SU-DHL-6 (cell line): Measurements from ENCODE around the gene MED6.

Experiments
- H2AFZ ChIP-seq: fragments of 200-600 bp; sonication (generic); 2 replicates; pipeline ENCODE4 v1.6.1; 2014; ENCODE audit warnings: low read depth, mild to moderate bottlenecking, moderate library complexity, mixed read lengths, antibody characterized with exemption, low read length; ENCODE audit not compliant: severe bottlenecking
- H3F3A ChIP-seq: fragments of 200-600 bp; shearing (Covaris generic); 2 replicates; pipeline ENCODE4 v1.6.0; 2016; ENCODE audit warnings: antibody characterized with exemption, mild to moderate bottlenecking; ENCODE audit not compliant: insufficient read depth
- H3K27ac ChIP-seq: fragments of 200-600 bp; sonication (generic); 2 replicates; pipeline ENCODE4 v1.5.1; 2016; ENCODE audit warnings: low read depth, mild to moderate bottlenecking, low read length, moderate library complexity, mixed read lengths
- H3K27me3 ChIP-seq: fragments of 200-600 bp; sonication (generic), shearing (Covaris generic); 2 replicates; pipeline ENCODE4 v1.6.0; 2014; ENCODE audit warnings: mild to moderate bottlenecking, low read length
- H3K36me3 ChIP-seq: fragments of 200-600 bp; sonication (generic); 2 replicates; pipeline ENCODE4 v1.6.1; 2014; ENCODE audit warnings: mild to moderate bottlenecking, low read length, mixed read lengths
- H3K4me2 ChIP-seq: fragments of 300-600, 200-600 bp; shearing (Covaris generic), sonication (generic); 2 replicates; pipeline ENCODE4 v1.6.0; 2014; ENCODE audit warnings: low read length, low read depth, mild to moderate bottlenecking; ENCODE audit not compliant: poor library complexity, severe bottlenecking
- H3K4me3 ChIP-seq: fragments of 200-600 bp; sonication (generic); 2 replicates; pipeline ENCODE4 v1.5.1; 2014; ENCODE audit warnings: antibody characterized with exemption, low read length, mild to moderate bottlenecking, mixed read lengths; ENCODE audit not compliant: insufficient read depth, poor library complexity, severe bottlenecking
- H3K79me2 ChIP-seq: fragments of 200-600 bp; sonication (generic); 2 replicates; pipeline ENCODE4 v1.6.1; 2014; ENCODE audit warnings: mild to moderate bottlenecking, low read length, moderate library complexity; ENCODE audit not compliant: insufficient read depth
- H3K9ac ChIP-seq: fragments of 200-600 bp; sonication (generic); 2 replicates; pipeline ENCODE4 v1.7.0; 2014; ENCODE audit warnings: mild to moderate bottlenecking, low read length
- H3K9me2 ChIP-seq: fragments of 200-600 bp; sonication (generic); replicated peaks from 2 replicates; pipeline ENCODE4 v1.6.1; 2014; ENCODE audit warnings: low read length; ENCODE audit not compliant: insufficient read depth
- H3K9me3 ChIP-seq: fragments of 200-600 bp; sonication (generic); 2 replicates; pipeline ENCODE4 v1.6.1; 2014; ENCODE audit warnings: low read length, mixed read lengths; ENCODE audit not compliant: insufficient read depth
- H4K20me1 ChIP-seq: fragments of 200-600 bp; sonication (generic); 2 replicates; pipeline ENCODE4 v1.6.1; 2014; ENCODE audit warnings: low read depth, mild to moderate bottlenecking, antibody characterized with exemption, low read length, moderate library complexity, mixed read lengths
- EZH2phosphoT487 ChIP-seq: fragments of 200-600 bp; sonication (generic), shearing (Covaris generic); conservative IDR thresholded peaks from 2 replicates; pipeline ENCODE4 v1.6.1; 2018; ENCODE audit warnings: mild to moderate bottlenecking, antibody characterized with exemption, low read length, moderate library complexity, mixed read lengths
- TF ChIP-seq, protein P1 (sequence below): fragments of 200-600 bp; sonication (generic); IDR thresholded peaks from one replicate; pipeline ENCODE4 v1.5.1; 2017; ENCODE audit warnings: antibody characterized with exemption, mild to moderate bottlenecking, low read length, moderate library complexity; ENCODE audit not compliant: insufficient read depth, poor library complexity, severe bottlenecking

Gene MED6

GRCh38 chr14:70555890-70556289 is 44.6 kb downstream of the MED6 start:
- Histone ChIP-seq H4K20me1 (no peaks in the 10 kb centered on the region), H3K79me2 (no peaks in the 10 kb centered on the region), H3F3A (no peaks in the 10 kb centered on the region), H3K9me3 (no peaks in the 10 kb centered on the region), H3K27ac (no peak overlapping the region), H3K36me3 (peaks cover 3% of the 10 kb centered on the region; the same call in 1 of the 2 replicates), H3K9ac (no peak overlapping the region), H3K4me2 (no peak overlapping the region), H3K9me2 (no peaks in the 10 kb centered on the region), H3K27me3 (no peaks in the 10 kb centered on the region), H3K4me3 (no peak overlapping the region), H2AFZ (no peak overlapping the region)
- no peak for TF ChIP-seq EZH2phosphoT487
- TF ChIP-seq, protein P1, sequence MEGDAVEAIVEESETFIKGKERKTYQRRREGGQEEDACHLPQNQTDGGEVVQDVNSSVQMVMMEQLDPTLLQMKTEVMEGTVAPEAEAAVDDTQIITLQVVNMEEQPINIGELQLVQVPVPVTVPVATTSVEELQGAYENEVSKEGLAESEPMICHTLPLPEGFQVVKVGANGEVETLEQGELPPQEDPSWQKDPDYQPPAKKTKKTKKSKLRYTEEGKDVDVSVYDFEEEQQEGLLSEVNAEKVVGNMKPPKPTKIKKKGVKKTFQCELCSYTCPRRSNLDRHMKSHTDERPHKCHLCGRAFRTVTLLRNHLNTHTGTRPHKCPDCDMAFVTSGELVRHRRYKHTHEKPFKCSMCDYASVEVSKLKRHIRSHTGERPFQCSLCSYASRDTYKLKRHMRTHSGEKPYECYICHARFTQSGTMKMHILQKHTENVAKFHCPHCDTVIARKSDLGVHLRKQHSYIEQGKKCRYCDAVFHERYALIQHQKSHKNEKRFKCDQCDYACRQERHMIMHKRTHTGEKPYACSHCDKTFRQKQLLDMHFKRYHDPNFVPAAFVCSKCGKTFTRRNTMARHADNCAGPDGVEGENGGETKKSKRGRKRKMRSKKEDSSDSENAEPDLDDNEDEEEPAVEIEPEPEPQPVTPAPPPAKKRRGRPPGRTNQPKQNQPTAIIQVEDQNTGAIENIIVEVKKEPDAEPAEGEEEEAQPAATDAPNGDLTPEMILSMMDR: no peak

- Histone ChIP-seq H3K4me2 (no peak overlapping the region), H3K9me2 (no peaks in the 10 kb centered on the region), H3K79me2 (no peaks in the 10 kb centered on the region), H4K20me1 (no peaks in the 10 kb centered on the region), H3K27ac (no peak overlapping the region), H3K4me3 (no peak overlapping the region), H3K27me3 (no peaks in the 10 kb centered on the region), H3K9ac (no peak overlapping the region), H2AFZ (no peak overlapping the region), H3K36me3 (no peaks in the 10 kb centered on the region), H3K9me3 (no peaks in the 10 kb centered on the region), H3F3A (no peaks in the 10 kb centered on the region)
- no peak for TF ChIP-seq EZH2phosphoT487
- TF ChIP-seq, protein P1: no peak
Observed at GRCh38 chr14:70538087-70538486, 62.4 kb downstream of the MED6 start.

GRCh38 chr14:70536830-70537229 is 63.6 kb downstream of the MED6 start:
- Histone ChIP-seq H3K27me3 (no peaks in the 10 kb centered on the region), H4K20me1 (no peaks in the 10 kb centered on the region), H3K9me3 (no peaks in the 10 kb centered on the region), H3K4me3 (no peak overlapping the region), H3F3A (no peaks in the 10 kb centered on the region), H3K79me2 (no peaks in the 10 kb centered on the region), H3K9me2 (no peaks in the 10 kb centered on the region), H3K36me3 (no peaks in the 10 kb centered on the region), H3K4me2 (no peak overlapping the region), H3K9ac (no peak overlapping the region), H2AFZ (no peak overlapping the region), H3K27ac (no peak overlapping the region)
- TF ChIP-seq, protein P1: no peak
- TF ChIP-seq EZH2phosphoT487: no peak
